Measurements from ENCODE around the gene CDA. TPM values are rescaled to one million over a fixed set of nuclear protein-coding genes. Genes with fewer than 3 reads are reported as not detected.

CDA gene
- total RNA-seq, 1 experiment from 2014 or later: 6.5 TPM

- no peak overlapping the region for H3K4me2 ChIP-seq (ENCODE audit: insufficient read depth, insufficient read length, low read length)
- no CpG with 5 or more reads among the region's 2 CpGs for WGBS (ENCODE audit: extremely low coverage, insufficient read length, low lambda C conversion rate)
Observed at GRCh38 chr1:20587661-20588053, 1.2 kb upstream of the CDA start.

More at GRCh38 chr1:20587661-20588053, 1.2 kb upstream of the CDA start:
- Histone ChIP-seq H3K27me3 (ENCODE audit: insufficient read depth, low read length) (no peaks in the 10 kb centered on the region), H3T11ph (ENCODE audit: low read length) (no peak overlapping the region), H4K20me1 (ENCODE audit: control insufficient read depth, insufficient read depth, insufficient read length) (peaks cover 2% of the 10 kb centered on the region), H3K79me1 (ENCODE audit: insufficient read depth, low read depth, low read length, poor library complexity, severe bottlenecking) (no peaks in the 10 kb centered on the region), H3K4me1 (ENCODE audit: insufficient read depth, low read length) (no peaks in the 10 kb centered on the region), H4K8ac (replicated peaks; ENCODE audit: insufficient read length, low read depth, low read length) (no peak overlapping the region), H2AFZ (ENCODE audit: low read length) (no peak overlapping the region), H4K5ac (ENCODE audit: insufficient read length, low read depth, low read length) (no peak overlapping the region), H2BK12ac (ENCODE audit: insufficient read length, low read depth, low read length) (no peak overlapping the region), H3K14ac (ENCODE audit: insufficient read depth, low read length) (no peak overlapping the region), H3K23me2 (ENCODE audit: insufficient read length, low read depth, low read length, poor library complexity, severe bottlenecking) (no peaks in the 10 kb centered on the region), H2BK5ac (ENCODE audit: insufficient read length, low read length) (no peak overlapping the region), H2BK120ac (ENCODE audit: low read depth, low read length, poor library complexity, severe bottlenecking) (no peak overlapping the region), H3K56ac (ENCODE audit: insufficient read length, low read depth, low read length) (no peak overlapping the region), H4K91ac (ENCODE audit: insufficient read length, low read depth, low read length) (no peak overlapping the region), H3K27ac (ENCODE audit: insufficient read length, low read depth, low read length) (no peak overlapping the region), H2BK15ac (ENCODE audit: low read depth, low read length) (no peak overlapping the region), H2BK20ac (ENCODE audit: low read depth, low read length, poor library complexity, severe bottlenecking) (no peak overlapping the region), H3K23ac (ENCODE audit: insufficient read length, low read depth, low read length) (no peak overlapping the region), H3K9me3 (ENCODE audit: control insufficient read depth, low read depth, low read length) (no peaks in the 10 kb centered on the region), H3K18ac (ENCODE audit: insufficient read length, low read depth, low read length) (no peak overlapping the region), H3K4ac (ENCODE audit: low read depth, low read length) (no peak overlapping the region), H3K9ac (ENCODE audit: extremely low read depth, insufficient read length, low read length) (no peak overlapping the region), H2AK5ac (ENCODE audit: insufficient read length, low read length) (no peak overlapping the region), H3K79me2 (ENCODE audit: insufficient read depth, low read length) (no peaks in the 10 kb centered on the region)
- no peak for DNase-seq
- peaks cover 28 to 30% of the 10 kb centered on the region in 2 experiments for H3K4me1 Mint-ChIP-seq
- TF ChIP-seq CTCF (conservative IDR thresholded peaks at IDR 0.05): no peak
- H3K4me3 Mint-ChIP-seq: no peak overlapping the region
- no peaks in the 10 kb centered on the region; a peak in 1 of 7 replicates for H3K36me3 Mint-ChIP-seq (ENCODE audit: insufficient read depth in 1 of 3, low read depth in 3 of 3)
- H3K27ac Mint-ChIP-seq: no peak overlapping the region
- no peaks in the 10 kb centered on the region; a peak in 2 of 5 replicates for H3K9me3 Mint-ChIP-seq
- H3K27me3 Mint-ChIP-seq (ENCODE audit: low read depth): peaks cover 16% of the 10 kb centered on the region

Data from H9 (cell line).